ENCODE results near the gene CCDC107.

GRCh38 chr9:35700942-35701341, 42.9 kb downstream of the CCDC107 start:
- TF ChIP-seq, protein P1, sequence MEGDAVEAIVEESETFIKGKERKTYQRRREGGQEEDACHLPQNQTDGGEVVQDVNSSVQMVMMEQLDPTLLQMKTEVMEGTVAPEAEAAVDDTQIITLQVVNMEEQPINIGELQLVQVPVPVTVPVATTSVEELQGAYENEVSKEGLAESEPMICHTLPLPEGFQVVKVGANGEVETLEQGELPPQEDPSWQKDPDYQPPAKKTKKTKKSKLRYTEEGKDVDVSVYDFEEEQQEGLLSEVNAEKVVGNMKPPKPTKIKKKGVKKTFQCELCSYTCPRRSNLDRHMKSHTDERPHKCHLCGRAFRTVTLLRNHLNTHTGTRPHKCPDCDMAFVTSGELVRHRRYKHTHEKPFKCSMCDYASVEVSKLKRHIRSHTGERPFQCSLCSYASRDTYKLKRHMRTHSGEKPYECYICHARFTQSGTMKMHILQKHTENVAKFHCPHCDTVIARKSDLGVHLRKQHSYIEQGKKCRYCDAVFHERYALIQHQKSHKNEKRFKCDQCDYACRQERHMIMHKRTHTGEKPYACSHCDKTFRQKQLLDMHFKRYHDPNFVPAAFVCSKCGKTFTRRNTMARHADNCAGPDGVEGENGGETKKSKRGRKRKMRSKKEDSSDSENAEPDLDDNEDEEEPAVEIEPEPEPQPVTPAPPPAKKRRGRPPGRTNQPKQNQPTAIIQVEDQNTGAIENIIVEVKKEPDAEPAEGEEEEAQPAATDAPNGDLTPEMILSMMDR (IDR thresholded peaks at IDR 0.05): no peak
- no peak for TF ChIP-seq POLR2A (IDR thresholded peaks at IDR 0.05)

All from adrenal gland (tissue), 5 donors.